ENCODE results near the gene EXT2. TPM values are rescaled to one million over a fixed set of nuclear protein-coding genes. Genes with fewer than 3 reads are reported as not detected.

Gene EXT2
- total RNA-seq, 1 donor from 2014 or later: 53.7 TPM

GRCh38 chr11:44268614-44269080 is 173.2 kb downstream of the EXT2 start:
- DNase-seq: no peak
- Histone ChIP-seq H3K4me1 (no peaks in the 10 kb centered on the region), H3K27ac (no peak overlapping the region), H3K4me3 (no peak overlapping the region), H3K27me3 (ENCODE audit: low read depth) (no peaks in the 10 kb centered on the region), H3K9me3 (no peaks in the 10 kb centered on the region), H3K36me3 (no peaks in the 10 kb centered on the region)
- TF ChIP-seq, protein P1, sequence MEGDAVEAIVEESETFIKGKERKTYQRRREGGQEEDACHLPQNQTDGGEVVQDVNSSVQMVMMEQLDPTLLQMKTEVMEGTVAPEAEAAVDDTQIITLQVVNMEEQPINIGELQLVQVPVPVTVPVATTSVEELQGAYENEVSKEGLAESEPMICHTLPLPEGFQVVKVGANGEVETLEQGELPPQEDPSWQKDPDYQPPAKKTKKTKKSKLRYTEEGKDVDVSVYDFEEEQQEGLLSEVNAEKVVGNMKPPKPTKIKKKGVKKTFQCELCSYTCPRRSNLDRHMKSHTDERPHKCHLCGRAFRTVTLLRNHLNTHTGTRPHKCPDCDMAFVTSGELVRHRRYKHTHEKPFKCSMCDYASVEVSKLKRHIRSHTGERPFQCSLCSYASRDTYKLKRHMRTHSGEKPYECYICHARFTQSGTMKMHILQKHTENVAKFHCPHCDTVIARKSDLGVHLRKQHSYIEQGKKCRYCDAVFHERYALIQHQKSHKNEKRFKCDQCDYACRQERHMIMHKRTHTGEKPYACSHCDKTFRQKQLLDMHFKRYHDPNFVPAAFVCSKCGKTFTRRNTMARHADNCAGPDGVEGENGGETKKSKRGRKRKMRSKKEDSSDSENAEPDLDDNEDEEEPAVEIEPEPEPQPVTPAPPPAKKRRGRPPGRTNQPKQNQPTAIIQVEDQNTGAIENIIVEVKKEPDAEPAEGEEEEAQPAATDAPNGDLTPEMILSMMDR (IDR thresholded peaks at IDR 0.05): no peak
- intact Hi-C loops (cut with DNase I): no loop called here
- ATAC-seq: no peak

- H3K36me3 ChIP-seq: no peaks in the 10 kb centered on the region
- no peaks in the 10 kb centered on the region for H3K27me3 ChIP-seq (ENCODE audit: low read depth)
- no peak for DNase-seq
- TF ChIP-seq, protein P1 (IDR thresholded peaks at IDR 0.05): no peak
- no peak for ATAC-seq
- H3K4me1 ChIP-seq: no peaks in the 10 kb centered on the region
- no peaks in the 10 kb centered on the region for H3K9me3 ChIP-seq
- intact Hi-C loops (cut with DNase I): no loop called here
- no peak overlapping the region for H3K4me3 ChIP-seq
- H3K27ac ChIP-seq: no peak overlapping the region
Measured at GRCh38 chr11:44269369-44270351, 174.2 kb downstream of the EXT2 start.

GRCh38 chr11:44270403-44271273 is 175.2 kb downstream of the EXT2 start:
- no peaks in the 10 kb centered on the region for H3K27me3 ChIP-seq (ENCODE audit: low read depth)
- H3K4me1 ChIP-seq: no peaks in the 10 kb centered on the region
- no peak for DNase-seq
- intact Hi-C loops (cut with DNase I): no loop called here
- no peaks in the 10 kb centered on the region for H3K9me3 ChIP-seq
- no peak overlapping the region for H3K4me3 ChIP-seq
- H3K27ac ChIP-seq: no peak overlapping the region
- TF ChIP-seq, protein P1 (IDR thresholded peaks at IDR 0.05): no peak
- ATAC-seq: no peak
- no peaks in the 10 kb centered on the region for H3K36me3 ChIP-seq

GRCh38 chr11:44271286-44271685 is 175.8 kb downstream of the EXT2 start:
- TF ChIP-seq, protein P1 (IDR thresholded peaks at IDR 0.05): no peak
- H3K27me3 ChIP-seq (ENCODE audit: low read depth): no peaks in the 10 kb centered on the region
- no peaks in the 10 kb centered on the region for H3K4me1 ChIP-seq
- ATAC-seq (no peak), DNase-seq (no peak)
- no peak overlapping the region for H3K4me3 ChIP-seq
- H3K36me3 ChIP-seq: no peaks in the 10 kb centered on the region
- H3K27ac ChIP-seq: no peak overlapping the region
- no peaks in the 10 kb centered on the region for H3K9me3 ChIP-seq
- intact Hi-C loops (cut with DNase I): no loop called here

GRCh38 chr11:44274404-44274803 is 178.9 kb downstream of the EXT2 start:
- Histone ChIP-seq H3K27ac (no peak overlapping the region), H3K4me3 (no peak overlapping the region), H3K27me3 (ENCODE audit: low read depth) (no peaks in the 10 kb centered on the region), H3K36me3 (no peaks in the 10 kb centered on the region), H3K9me3 (no peaks in the 10 kb centered on the region), H3K4me1 (no peaks in the 10 kb centered on the region)
- no peak for DNase-seq
- ATAC-seq: no peak
- intact Hi-C loops (cut with DNase I): no loop called here
- TF ChIP-seq, protein P1 (IDR thresholded peaks at IDR 0.05): no peak

Measured in lower lobe of right lung (tissue), 2 donors.